ENCODE data around the gene LRRC7. TPM values are rescaled to one million over a fixed set of nuclear protein-coding genes. Genes with fewer than 3 reads are reported as not detected.
"Not testable (repeated sequence)": the region's sequence is repeated elsewhere in the genome, so short reads cannot be mapped to it uniquely, and the experiment has no call there.

Gene LRRC7
- total RNA-seq, 1 donor, result 1.7 TPM

DNA sequence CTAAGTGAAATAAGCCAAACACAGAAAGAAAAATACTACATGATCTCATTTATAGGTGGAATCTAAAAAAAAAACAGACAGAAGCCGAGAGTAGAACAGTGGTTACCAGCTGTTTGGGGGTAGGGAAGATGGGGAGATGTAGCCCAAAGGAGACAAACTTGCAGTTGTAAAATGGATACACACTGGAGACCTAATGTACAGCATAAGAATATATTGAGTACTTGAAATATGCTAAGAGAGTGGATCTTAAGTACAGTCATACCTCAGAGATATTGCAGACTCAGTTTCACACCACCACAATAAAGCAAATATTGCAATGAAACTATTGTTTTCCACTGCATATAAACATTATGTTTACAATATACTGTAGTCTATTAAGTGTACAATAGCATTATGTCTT lies 320.9 kb downstream of the LRRC7 start:
- no peaks in the 10 kb centered on the region for H3K27me3 ChIP-seq (ENCODE audit: insufficient read depth, low read length)
- H3K4me1 ChIP-seq (ENCODE audit: insufficient read depth, low read length), result no peaks in the 10 kb centered on the region
- H3K9me3 ChIP-seq (ENCODE audit: low read depth, low read length), result peaks cover 10% of the 10 kb centered on the region
- H3K4me3 ChIP-seq (ENCODE audit: low read length), result no peak overlapping the region

DNA sequence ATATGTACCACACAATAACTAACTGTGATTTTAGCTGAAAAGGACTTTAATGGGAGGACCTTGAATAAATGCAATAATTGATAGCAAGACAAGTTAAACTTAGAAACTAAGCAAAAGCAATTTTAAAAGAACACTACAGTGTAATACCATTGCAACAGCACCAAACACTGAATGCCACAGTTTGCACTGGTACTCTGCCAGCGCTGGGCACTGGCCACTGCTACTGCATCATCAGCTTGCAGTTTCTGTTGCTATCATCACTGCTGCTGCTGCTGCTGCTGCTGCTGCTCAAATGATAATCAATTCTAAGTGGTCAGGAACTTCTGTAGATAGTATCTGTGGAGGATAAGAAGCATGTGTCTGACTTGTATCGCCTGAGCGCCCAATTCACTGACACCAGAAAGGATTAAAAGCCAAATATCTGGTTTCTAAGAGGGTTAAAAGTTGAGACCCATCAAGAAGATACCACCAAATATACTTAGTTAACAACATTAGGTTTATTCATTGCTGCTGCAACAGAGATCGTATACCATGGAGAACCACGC lies 330.8 kb downstream of the LRRC7 start:
- no peak overlapping the region for H3K4me3 ChIP-seq (ENCODE audit: low read length)
- H3K27me3 ChIP-seq (ENCODE audit: insufficient read depth, low read length), result no peaks in the 10 kb centered on the region
- no peaks in the 10 kb centered on the region for H3K4me1 ChIP-seq (ENCODE audit: insufficient read depth, low read length)
- H3K9me3 ChIP-seq (ENCODE audit: low read depth, low read length), result no peaks in the 10 kb centered on the region

DNA sequence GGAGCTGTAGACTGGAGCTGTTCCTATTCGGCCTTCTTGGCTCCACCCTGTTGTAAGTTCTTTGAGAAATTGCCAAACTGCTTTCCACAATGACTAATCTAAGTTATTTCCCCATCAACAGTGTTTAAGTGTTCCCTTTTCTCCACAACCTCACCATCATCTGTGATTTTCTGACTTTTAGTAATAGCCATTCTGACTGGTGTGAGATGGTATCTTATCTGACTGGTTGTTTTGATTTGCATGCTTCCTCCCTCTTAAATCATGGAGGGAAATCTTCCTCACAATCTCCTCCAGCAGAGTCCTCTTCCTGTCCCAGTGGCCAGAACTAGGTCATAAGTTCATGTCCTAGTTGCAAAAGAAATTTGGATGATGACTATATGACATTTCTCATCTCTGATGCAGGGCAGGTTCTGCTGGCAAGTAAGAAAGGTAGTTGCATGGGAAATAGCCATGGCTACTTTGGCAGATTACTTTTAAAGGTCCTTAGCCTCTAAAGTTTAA lies 343.6 kb downstream of the LRRC7 start:
- H3K9me3 ChIP-seq (ENCODE audit: low read depth, low read length), result no peaks in the 10 kb centered on the region
- H3K27me3 ChIP-seq (ENCODE audit: insufficient read depth, low read length), result no peaks in the 10 kb centered on the region
- peaks cover 11% of the 10 kb centered on the region for H3K4me1 ChIP-seq (ENCODE audit: insufficient read depth, low read length)
- no peak overlapping the region for H3K4me3 ChIP-seq (ENCODE audit: low read length)

DNA sequence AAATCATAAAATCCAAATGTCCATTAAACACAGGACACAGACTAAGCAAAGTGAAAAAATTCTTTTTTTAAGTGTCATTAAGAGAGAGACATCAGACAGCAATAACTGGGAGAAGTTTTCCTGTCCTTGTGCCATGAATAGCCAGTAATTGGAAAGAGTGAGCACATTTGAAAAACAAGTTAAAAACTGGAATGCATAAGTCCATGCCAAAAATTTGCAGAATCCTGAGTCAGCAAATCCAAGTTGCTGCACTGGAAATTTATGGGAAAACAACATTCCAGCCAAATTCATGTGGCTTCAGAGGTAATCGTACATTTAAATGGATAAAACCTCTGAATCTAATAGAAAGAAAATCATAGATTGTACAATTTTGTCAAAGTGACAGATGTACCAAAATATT lies 346.3 kb downstream of the LRRC7 start:
- no peaks in the 10 kb centered on the region for H3K27me3 ChIP-seq (ENCODE audit: insufficient read depth, low read length)
- H3K9me3 ChIP-seq (ENCODE audit: low read depth, low read length), result no peaks in the 10 kb centered on the region
- H3K4me3 ChIP-seq (ENCODE audit: low read length), result no peak overlapping the region
- H3K4me1 ChIP-seq (ENCODE audit: insufficient read depth, low read length), result peaks cover 11% of the 10 kb centered on the region

DNA sequence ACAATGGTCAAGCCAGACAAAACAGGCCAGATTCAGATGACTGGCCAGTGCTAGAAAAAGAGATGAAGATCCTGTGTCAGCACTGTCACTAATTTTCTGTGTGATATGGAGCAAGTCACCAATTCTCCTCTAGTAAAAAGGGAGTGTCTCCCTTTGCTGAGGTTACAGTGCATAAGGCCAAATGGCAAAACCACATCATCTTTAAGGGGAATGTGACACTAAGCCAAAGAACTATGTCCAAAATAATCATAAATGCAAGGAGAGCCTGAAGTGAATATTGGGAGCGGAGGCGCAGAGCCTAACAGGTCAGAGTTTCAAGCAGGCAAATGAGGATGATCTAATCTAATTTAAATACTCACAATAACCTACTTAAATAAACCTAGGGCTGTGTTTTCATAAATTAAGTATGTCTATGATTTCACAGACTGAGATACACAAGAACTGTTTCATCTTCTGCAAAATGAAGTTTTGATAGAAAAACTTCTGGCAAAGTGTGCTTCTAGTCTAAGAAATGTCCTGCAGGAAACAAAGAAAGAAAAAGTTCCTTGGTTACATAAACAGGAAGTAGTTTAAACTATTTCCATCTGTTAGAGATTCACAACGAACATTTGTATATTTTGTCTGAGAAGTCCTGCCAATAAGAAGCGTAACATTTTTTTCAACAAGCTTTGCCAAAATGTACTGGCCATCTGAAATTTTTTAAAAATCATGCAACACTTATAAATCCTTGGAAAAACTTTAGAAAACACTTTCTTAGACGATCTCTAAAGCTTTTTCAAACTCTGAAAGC lies 347.4 kb downstream of the LRRC7 start:
- Histone ChIP-seq H3K27me3 (ENCODE audit: insufficient read depth, low read length) (no peaks in the 10 kb centered on the region), H3K4me3 (ENCODE audit: low read length) (no peak overlapping the region), H3K4me1 (ENCODE audit: insufficient read depth, low read length) (peaks cover 11% of the 10 kb centered on the region), H3K9me3 (ENCODE audit: low read depth, low read length) (no peaks in the 10 kb centered on the region)

DNA sequence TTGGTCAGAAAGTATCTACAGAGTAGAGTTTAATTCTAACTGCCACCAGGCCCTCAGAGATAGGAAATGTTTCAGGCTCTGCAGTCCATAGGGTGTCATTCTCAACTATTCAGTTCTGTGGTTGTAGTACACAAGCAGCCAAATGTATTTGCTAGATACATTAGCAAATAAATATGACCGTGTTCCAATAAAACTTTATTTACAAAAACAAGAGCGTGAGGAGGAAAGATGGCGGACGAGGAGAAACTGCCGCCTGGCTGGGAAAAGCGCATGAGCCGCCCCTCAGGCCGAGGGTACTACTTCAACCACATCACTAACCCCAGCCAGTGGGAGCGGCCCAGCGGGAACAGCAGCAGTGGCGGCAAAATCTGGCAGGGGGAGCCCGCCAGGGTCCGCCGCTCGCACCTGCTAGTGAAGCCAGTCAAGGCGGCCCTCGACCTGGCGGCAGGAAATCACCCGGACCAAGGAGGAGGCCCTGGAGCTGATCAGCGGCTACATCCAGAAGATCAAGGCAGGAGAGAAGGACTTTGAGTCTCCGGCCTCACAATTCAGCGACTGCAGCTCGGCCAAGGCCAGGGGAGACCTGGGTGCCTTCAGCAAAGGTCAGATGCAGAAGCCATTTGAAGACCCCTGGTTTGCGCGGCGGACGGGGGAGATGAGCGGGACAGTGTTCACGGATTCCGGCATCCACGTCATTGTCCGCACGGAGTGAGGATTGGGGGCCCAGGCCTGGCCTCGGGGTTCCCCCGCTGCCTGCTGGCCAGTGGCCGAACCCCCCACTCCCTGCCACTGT lies 351.6 kb downstream of the LRRC7 start:
- Histone ChIP-seq H3K4me1 (ENCODE audit: insufficient read depth, low read length) (peaks cover 4% of the 10 kb centered on the region), H3K27me3 (ENCODE audit: insufficient read depth, low read length) (no peaks in the 10 kb centered on the region), H3K9me3 (ENCODE audit: low read depth, low read length) (no peaks in the 10 kb centered on the region), H3K4me3 (ENCODE audit: low read length) (no peak overlapping the region)

DNA sequence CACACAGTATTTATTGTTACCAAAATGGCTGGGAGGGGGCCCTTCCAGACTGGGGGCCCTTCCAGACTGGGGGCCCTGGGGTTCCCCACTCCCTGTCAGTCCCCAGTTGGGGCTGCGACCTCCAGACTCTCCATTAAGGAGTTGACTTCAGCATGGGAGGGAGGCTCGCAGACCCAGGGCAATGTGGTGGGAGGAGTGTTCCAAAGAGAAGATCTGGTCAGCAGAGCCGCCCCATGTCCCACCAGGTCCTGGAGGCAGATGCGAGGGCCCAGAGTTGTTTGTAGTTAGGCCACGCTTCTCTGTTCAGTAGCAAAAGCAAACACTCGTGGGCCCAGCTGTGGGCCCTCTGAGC lies 352.2 kb downstream of the LRRC7 start:
- H3K27me3 ChIP-seq (ENCODE audit: insufficient read depth, low read length), result no peaks in the 10 kb centered on the region
- no peaks in the 10 kb centered on the region for H3K9me3 ChIP-seq (ENCODE audit: low read depth, low read length)

DNA sequence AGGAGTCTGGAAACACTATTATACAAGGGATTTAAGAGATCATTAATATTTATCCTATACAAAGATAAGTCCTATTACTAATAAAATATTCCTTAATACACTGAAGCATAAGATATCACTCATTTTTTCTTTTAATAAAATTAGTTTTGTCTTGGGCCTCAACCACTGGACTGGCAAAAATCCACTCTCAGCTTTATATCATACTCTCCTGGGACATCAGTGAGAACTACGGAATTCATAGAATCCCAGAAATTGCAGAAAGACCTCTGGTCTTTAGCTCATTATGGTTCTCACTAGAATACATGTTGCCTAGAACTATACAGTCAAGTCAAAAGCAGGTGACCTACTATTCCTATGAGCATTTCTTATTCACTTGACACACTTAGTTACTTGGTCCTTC lies 352.7 kb downstream of the LRRC7 start:
- Histone ChIP-seq H3K4me1 (ENCODE audit: insufficient read depth, low read length) (no peaks in the 10 kb centered on the region), H3K4me3 (ENCODE audit: low read length) (no peak overlapping the region), H3K27me3 (ENCODE audit: insufficient read depth, low read length) (no peaks in the 10 kb centered on the region), H3K9me3 (ENCODE audit: low read depth, low read length) (no peaks in the 10 kb centered on the region)

More for the DNA sequence above, 352.2 kb downstream of the LRRC7 start:
- H3K4me1 ChIP-seq (ENCODE audit: insufficient read depth, low read length), result peaks cover 3% of the 10 kb centered on the region
- H3K4me3 ChIP-seq (ENCODE audit: low read length), result no peak overlapping the region

DNA sequence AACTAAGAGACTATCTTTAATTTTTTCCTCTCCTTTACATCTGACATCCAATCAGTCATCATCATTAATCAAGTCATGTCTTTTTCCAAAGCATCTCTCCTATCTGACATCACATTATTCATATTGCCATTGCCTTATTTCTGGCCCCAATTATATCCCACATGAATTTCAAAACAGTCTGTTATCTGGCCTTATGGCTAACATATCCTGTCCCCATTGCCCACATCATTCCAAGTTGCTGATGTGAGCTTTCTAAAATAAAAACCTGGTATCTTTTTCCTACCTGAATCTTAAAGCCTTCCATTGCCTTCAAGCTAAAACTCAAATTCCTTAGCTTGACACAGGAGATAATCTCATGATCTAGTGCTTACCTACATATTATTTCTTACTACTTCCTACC lies 353.8 kb downstream of the LRRC7 start:
- Histone ChIP-seq H3K4me3 (ENCODE audit: low read length) (no peak overlapping the region), H3K4me1 (ENCODE audit: insufficient read depth, low read length) (no peaks in the 10 kb centered on the region), H3K9me3 (ENCODE audit: low read depth, low read length) (no peaks in the 10 kb centered on the region), H3K27me3 (ENCODE audit: insufficient read depth, low read length) (no peaks in the 10 kb centered on the region)

DNA sequence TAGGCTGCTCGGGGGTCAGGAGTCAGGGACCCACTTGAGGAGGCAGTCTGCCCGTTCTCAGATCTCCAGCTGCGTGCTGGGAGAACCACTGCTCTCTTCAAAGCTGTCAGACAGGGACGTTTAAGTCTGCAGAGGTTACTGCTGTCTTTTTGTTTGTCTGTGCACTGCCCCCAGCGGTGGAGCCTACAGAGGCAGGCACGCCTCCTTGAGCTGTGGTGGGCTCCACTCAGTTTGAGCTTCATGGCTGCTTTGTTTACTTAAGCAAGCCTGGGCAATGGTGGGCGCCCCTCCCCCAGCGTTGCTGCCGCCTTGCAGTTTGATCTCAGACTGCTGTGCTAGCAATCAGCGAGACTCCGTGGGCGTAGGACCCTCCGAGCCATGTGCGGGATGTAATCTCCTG lies 360.5 kb downstream of the LRRC7 start:
- not testable (repeated sequence) for H3K4me1 ChIP-seq (ENCODE audit: insufficient read depth, low read length); H3K9me3 ChIP-seq (ENCODE audit: low read depth, low read length); H3K4me3 ChIP-seq (ENCODE audit: low read length); H3K27me3 ChIP-seq (ENCODE audit: insufficient read depth, low read length)

DNA sequence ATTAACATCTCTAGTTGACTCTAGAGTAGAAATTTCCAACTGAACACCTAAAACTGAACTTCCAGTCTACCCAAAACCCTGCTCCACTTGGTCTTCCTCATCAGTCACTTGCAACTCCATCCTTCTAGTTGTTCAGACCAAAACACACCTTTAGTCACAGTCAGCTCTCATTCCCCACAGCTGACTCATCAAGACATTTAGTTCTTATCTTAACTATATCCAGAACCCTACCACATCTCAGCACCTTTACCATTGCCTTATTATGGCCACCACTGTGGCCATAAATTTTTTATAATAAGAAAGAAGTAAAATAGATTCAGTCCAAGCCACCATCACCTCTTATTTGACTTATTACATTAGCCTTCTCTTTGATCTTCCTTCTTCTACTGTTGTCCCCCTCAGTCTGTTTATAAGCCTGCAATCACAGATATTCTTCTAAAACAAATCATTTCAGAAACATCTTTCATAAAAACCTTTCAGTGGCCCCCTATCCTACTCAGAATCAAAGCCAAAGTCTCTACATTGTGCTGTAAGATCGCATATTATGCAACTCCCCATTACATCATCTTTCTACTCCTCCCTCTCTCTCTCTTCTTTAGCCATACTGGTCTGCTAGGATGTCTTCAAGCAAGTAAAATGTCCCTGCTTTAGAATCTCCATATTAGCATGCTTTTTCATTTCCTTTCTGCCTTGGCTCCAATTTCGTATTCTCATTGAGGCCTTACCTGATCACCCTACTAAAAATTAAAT lies 361.8 kb downstream of the LRRC7 start:
- no peaks in the 10 kb centered on the region for H3K4me1 ChIP-seq (ENCODE audit: insufficient read depth, low read length)
- no peaks in the 10 kb centered on the region for H3K27me3 ChIP-seq (ENCODE audit: insufficient read depth, low read length)
- no peak overlapping the region for H3K4me3 ChIP-seq (ENCODE audit: low read length)
- H3K9me3 ChIP-seq (ENCODE audit: low read depth, low read length), result no peaks in the 10 kb centered on the region

DNA sequence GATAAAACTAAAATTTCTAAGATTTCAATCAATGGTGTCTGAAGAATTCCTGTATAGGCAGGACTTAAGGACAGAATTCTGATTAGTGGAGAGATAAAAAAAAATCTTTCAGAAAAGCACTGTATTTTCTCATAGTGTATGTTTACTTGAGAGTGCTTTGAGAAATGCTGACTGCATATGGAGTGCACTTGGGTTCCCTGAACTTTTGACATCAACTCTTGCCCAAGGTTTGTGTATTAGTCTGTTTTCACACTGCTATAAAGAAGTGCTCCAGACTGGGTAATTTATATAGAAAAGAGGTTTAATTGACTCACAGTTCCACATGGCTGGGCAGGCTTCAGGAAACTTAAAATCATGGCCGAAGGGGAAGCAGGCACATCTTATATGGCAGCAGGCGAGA lies 362.7 kb downstream of the LRRC7 start:
- H3K27me3 ChIP-seq (ENCODE audit: insufficient read depth, low read length), result no peaks in the 10 kb centered on the region
- H3K9me3 ChIP-seq (ENCODE audit: low read depth, low read length), result no peaks in the 10 kb centered on the region
- no peaks in the 10 kb centered on the region for H3K4me1 ChIP-seq (ENCODE audit: insufficient read depth, low read length)
- no peak overlapping the region for H3K4me3 ChIP-seq (ENCODE audit: low read length)

DNA sequence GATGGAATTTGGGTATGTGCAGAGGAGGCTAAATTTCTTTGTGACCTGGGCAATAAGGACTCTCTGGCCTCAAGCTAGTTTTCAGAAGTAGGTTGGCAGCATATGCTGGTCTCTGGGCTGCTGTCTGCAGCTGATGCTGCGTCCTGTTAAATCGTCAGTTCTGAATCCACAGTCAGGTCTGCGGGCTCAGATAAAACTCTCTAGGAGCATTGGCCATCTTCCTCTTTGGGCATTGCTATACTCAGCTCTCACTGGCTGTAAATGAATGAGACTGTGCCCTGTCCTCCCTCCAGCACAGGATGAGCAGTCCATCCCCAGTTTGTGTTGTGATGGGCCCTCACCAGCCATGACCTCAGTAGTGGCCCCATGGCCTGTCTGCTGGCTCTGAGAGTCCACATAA lies 365.0 kb downstream of the LRRC7 start:
- no peaks in the 10 kb centered on the region for H3K27me3 ChIP-seq (ENCODE audit: insufficient read depth, low read length)
- no peaks in the 10 kb centered on the region for H3K9me3 ChIP-seq (ENCODE audit: low read depth, low read length)
- no peaks in the 10 kb centered on the region for H3K4me1 ChIP-seq (ENCODE audit: insufficient read depth, low read length)
- no peak overlapping the region for H3K4me3 ChIP-seq (ENCODE audit: low read length)

DNA sequence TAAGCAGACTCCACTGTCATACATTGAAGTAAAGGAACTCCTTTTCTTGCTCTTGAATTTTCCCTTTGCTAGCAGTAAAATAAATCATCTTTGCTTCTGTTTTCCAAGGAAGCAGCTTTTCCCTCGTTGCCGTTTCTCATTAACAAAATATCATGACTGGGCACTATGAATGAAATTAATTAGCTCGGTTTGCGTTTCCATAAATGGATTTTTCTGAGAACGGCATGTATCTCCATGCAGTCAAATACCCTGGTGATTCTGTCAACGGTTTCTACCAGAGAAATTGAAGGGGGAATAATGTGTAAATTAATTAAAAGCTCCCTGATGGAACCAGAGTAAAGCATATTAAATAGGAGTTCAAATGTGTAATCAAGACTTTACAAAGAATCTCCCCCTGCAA lies 372.5 kb downstream of the LRRC7 start:
- no peak overlapping the region for H3K4me3 ChIP-seq (ENCODE audit: low read length)
- H3K9me3 ChIP-seq (ENCODE audit: low read depth, low read length), result no peaks in the 10 kb centered on the region
- no peaks in the 10 kb centered on the region for H3K4me1 ChIP-seq (ENCODE audit: insufficient read depth, low read length)
- no peaks in the 10 kb centered on the region for H3K27me3 ChIP-seq (ENCODE audit: insufficient read depth, low read length)

DNA sequence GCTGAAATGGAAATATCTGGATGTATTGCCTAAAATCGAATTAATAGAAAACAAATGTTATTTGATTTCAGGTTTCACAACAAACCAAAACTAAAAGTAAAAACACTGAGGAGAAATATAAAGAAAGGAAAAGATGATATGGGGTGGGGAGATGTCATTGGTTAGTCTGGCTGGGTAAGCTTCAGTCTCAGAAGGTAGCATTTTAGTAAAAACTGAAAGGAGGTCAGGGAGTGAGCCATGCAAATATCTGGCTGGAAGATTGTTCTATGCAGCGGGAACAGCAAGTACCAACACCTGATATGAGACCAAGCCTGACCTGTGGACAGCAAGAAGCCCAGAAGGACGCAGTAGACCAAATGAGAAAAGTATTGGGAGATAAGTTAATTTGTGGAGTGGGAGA lies 373.1 kb downstream of the LRRC7 start:
- H3K9me3 ChIP-seq (ENCODE audit: low read depth, low read length), result peaks cover 4% of the 10 kb centered on the region
- no peak overlapping the region for H3K4me3 ChIP-seq (ENCODE audit: low read length)
- H3K27me3 ChIP-seq (ENCODE audit: insufficient read depth, low read length), result no peaks in the 10 kb centered on the region
- H3K4me1 ChIP-seq (ENCODE audit: insufficient read depth, low read length), result no peaks in the 10 kb centered on the region

Measured in mononuclear cell (primary cell).